ENCODE data around the gene RNF7.
"Not testable (repeated sequence)": the region's sequence is repeated elsewhere in the genome, so short reads cannot be mapped to it uniquely, and the experiment has no call there.

The RNF7 gene
- total RNA-seq = 43.5 to 50.8 reads per million in 2 donors

DNA sequence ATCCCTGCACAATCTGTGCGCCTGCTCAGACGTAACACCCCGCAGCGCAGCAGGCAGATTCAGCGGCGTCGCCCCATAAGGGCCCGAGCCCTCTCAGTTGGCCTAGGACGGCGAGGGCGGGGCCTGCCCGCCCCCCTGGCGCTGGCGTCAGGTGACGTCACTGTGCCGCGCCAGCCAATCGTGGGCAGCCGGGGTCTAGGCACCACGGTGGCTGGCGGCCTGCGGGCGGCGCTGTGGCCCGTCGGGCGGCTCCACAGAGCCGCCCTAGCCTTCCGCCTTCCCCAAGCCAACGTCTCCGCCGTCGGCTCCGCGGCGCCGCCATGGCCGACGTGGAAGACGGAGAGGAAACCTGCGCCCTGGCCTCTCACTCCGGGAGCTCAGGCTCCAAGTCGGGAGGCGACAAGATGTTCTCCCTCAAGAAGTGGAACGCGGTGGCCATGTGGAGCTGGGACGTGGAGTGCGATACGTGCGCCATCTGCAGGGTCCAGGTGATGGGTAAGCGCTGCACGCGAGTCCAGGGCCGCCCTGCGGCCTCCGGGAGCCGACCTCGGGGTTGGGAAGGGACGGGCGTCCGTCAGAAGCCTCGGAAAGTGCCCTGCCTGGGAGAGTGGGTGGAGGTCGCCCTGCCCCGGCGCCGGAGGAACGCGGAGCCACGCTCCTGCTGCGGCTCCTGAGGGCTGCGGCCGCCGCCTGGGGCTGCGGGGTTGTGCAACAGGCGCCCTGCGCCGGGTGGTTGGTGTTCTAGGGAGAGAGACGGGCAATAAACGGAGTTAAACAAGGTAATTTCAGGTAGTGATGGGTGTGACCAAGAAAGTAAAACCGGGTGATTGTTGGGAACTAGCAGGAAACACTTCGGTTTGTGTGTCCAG is at the start of gene RNF7:
Gene RNF7, plus strand, starts transcription at position 277 of the 869 bp plus-strand sequence. Its CDS starts 44 bp downstream, at position 321.
- DNase-seq = peak; percentile 94 to 98 (median 96)

DNA sequence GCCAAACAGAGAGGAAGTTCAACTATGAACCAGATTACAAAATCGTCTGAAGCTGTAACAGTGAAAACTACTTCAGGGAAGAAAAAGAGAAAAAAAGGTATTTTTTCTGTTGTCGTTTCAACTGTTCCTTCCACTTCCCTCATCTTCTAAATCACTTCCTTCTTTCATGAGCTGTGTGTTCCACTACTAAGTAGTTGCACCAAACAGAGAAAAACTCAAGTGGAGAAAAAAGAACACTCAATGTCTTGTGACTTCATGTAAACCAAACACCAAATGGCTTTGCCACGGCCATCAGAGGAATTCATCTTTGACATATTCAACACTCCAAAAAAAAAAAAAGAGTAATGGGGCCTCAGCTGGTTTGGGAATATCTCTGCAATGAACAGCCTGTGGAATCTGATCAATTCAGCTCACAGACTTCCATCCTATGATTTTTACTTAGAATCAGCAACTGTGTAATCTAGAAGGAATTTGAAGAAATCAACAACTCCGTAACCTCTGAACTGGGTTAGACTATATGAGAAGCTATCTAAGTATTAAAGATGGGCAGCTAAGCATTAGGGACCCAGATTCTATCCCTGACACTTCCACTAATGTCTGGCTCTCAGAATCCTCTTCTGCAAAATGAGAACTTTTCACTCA is 47.5 kb upstream of the RNF7 start:
- DNase-seq = no peak

DNA sequence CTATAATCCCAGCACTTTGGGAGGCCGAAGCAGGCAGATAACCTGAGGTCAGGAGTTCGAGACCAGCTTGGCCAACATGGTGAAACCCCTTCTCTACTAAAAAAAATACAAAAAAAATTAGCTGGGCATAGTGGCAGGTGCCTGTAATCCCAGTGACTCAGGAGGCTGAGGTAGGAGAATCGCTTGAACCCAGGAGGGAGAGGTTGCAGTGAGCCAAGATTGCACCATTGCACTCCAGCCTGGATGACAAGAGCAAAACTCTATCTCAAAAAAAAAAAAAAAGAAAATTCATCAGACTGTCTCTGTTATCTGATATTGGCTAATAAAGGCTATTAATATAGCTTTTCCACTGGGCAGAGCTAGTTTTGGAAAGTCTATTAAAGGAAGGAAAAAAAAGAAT is 46.6 kb upstream of the RNF7 start:
- DNase-seq = not testable (repeated sequence)

DNA sequence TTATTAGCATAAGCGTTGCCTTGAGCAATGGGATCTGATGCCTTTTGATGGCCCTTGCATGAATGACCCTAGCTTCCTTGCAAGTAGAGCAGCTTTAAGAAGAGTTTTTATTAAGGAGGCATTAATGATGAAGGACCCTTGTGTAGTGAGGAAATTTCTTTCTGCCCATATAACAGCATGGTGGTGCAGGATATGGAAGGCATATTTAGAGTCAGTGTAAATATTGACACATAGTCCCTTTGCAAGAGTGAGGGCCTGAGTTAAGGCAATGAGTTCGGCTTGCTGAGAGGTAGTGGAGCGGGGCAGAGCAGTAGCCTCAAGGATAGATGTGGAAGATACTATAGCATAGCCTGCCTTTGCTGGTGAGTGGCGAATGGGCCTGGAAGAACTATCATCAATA is 45.1 kb upstream of the RNF7 start:
- not testable (repeated sequence) for DNase-seq

DNA sequence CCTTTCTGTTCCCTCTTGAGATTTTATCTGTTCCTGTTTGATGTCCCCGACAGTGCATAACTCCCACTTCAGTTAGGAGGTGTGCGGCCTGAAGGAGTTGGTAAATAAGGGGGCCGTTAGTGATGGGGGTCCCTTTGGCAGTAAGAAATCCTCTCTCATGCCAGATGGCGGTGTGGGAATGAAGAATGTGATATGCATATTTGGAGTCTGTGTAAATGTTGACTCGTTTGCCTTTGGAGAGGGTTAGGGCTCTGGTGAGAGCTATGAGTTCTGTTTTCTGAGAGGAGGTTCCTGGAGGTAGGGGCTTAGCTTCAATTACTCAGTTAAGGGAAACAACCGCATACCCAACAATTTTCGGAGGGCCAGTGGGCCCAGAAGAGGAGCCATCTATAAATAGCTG is 38.8 kb upstream of the RNF7 start:
- DNase-seq = no peak

DNA sequence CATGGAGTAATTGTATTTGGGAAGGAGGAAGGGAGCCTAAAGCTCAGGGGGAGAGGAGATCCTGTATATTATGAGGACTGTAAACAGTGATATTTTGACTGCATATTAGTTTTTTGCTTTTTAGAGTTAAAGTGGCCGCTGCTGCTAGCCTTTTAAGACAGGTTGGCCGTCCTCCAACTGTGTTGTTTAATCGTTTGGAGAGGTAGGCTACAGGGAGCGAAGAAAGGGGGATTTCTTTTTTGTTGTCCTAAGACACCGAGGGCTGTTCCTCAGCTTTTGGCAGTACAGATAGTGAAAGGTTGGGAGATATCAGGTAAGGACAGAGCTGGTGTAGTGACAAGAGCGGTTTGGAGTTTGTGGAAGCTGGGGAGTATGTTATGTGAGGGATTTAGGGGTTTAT is 38.2 kb upstream of the RNF7 start:
- no peak for DNase-seq

DNA sequence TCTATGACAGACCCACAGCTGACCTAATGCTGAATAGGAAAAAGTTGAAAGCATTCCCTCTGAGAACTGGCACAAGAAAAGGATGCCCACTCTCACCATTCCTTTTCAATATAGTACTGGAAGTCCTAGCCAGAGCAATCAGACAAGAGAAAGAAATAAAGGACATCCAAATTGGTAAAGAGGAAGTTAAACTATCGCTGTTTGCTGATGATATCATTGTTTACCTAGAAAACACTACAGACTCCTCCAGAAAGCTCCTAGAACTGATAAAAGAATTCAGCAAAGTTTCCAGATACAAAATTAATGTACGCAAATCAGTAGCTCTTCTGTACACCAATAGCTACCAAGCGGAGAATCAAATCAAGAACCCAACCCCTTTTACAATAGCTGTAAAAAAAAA is 34.7 kb upstream of the RNF7 start:
- DNase-seq = not testable (repeated sequence)

DNA sequence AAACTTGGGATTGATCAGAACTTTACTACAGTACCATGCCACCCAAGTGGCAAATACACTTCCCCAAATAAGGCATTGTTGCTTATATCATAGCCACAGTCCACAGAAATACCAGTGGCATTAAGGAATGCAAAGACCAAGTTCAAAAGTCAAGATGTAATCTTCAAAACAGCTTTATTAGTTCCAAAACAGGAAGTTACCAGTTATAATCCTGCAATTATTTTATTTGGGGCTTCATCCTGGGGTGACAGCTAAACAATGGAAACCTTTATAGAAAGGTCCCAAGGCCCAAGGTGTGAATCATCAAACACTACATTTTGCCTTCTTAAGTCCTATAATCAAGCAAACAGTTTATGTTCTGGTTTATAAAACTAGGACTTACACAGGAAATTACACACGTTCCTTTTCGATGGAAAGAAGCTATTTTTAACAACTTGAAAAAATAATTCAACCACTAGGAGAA is 30.3 kb upstream of the RNF7 start:
- DNase-seq = no peak

DNA sequence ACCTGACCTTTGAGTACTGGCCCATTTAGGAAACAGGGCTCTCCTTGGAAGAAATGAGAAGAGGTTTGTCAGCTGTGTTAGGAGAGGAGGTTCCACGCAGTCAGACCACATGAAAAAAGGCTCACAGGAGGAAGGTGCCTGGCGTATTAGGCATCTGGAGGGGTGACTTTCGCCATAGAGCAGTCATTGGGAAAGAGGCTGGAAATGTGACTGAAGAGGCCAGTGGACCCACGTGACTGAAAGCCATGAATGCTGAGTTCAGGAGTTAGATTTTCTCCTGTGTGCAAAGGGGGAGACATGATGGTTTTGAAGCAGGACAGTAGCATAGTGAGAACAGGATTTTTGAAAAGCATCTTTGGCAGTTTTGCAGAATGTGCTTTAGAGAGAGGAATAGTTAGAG is 29.7 kb upstream of the RNF7 start:
- DNase-seq = no peak

DNA sequence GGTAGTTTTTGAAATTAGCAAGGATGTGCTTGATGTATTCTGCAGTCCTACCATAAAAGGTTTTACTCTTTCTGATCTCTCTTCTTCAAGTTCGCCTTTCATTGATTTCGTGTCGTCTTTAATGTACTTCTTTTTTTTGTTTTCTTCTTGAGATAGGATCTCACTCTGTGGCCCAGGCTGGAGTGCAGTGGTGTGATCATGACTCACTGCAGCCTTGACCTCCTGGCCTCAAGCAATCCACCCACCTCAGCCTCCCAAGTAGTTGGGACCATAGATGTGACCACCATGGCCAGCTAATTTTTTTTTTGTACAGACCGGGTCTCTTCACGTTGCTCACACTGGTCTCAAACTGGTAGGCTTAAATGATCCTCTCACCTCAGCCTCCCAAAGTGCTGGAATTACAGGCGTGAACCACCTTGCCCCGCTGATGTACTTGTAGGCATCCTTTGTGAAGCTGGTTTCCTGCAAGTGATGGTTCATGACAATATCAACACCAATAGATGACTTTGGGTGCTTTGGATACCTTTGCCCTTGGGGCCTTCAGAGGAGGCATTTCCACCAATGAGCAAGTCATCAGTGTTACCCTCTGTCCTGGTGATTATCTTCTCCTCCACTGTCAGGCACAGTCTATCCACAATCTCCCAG is 28.9 kb upstream of the RNF7 start:
- DNase-seq = no peak

DNA sequence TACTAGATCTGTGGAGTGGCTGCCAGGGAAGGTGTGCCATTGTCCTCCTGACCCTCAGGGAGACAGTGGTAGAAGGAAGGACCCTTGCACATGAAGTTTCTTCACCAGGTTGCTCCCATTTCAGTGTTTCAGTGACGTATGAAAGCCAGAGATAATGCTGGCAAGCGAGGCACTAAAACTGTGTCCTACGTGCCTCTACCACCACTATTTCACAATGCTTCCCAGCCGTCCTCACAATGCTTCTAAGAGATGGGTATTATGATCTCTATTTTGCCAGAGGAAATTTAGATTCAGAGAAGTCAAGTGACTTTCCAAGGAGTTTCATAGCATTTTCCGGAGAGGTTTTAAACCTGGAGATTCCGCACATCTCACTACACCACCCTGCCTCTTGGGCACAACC is 28.0 kb upstream of the RNF7 start:
- no peak for DNase-seq

DNA sequence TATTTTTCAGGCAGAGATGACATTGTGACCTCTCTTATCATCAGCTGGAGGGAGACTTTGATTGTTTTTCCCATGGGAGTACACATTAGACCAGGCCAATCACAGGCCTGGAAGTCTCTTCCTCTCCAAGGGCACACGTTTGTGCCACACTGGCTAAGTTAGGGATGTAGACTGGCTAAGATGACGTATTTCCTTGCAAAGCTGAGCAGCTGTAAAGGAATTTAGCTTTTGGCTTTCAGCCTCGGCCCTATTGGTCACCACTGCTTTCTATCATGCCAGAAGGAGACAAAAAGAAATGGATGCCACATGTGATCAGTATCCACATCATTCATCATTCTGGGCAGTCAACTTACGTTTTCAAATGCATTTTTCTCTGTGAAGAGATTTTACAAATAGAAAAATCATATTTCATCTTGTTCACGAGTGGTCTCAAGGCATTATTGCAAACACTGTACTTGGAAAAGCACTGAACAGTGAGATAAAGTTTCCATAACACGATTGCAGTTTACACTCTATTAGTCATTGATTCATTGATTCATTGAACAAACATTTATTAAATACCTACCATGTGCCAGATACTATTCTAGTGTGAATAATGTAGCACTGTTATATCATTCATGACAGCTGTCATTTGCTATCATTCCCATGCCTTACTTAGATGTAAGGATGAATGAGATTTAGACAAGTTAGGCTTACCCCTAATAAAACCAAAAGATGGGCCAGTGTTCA is 27.0 kb upstream of the RNF7 start:
- no peak for DNase-seq

DNA sequence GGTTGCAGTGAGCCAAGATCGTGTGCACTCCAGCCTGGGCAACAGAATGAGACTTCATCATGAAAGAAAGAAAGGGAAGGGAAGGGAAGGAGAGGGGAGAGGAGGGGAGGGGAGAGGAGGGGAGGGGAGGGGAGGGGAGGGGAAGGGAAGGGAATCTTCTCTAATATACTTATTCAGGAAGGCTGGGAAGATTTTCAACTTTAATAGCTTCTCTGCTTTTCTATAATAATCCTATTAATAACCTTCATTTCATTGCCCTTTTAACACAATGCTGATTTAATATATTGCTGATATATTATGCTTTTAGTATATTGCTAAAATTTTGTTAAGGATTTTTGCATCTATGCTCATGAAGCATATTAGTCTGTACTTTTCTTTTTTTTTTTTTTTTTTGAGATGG is 23.4 kb upstream of the RNF7 start:
- no peak for DNase-seq

DNA sequence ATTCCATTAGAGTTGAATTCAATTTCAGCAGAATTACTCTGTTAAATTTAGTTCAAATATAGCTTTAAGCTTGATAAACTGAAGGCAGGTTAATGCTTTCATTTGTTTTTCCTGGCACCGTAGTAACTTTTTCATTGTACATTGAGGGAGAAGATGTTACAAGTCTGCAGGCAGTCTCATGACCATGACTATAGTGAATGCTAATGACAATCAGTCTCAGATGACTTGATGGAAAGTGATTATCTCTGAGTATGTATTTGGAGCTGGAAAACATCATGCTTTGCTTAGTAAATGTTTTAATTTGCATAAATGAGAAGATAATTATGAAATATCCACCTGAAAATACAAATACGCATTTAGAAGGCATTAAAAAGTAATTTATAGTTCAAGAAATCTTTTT is 16.0 kb upstream of the RNF7 start:
- no peak for DNase-seq

DNA sequence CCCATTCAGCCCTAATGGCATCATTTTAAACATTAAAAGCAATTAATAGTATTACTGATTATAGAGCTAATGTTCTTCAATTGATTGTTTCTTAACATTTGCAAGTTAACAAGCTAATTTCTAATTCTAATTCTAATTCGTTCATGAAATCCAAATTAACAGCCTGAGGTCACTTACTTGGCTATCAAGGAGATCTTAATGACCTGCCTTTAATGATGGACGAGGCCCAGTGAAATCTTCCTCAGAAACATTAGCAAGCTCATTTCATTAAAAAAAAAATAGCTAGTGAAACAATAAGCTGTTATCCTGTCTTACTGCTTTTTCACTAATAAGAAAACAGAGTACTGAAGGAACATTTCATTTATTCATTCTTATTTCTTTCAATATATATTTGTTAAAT is 15.4 kb upstream of the RNF7 start:
- DNase-seq = no peak

DNA sequence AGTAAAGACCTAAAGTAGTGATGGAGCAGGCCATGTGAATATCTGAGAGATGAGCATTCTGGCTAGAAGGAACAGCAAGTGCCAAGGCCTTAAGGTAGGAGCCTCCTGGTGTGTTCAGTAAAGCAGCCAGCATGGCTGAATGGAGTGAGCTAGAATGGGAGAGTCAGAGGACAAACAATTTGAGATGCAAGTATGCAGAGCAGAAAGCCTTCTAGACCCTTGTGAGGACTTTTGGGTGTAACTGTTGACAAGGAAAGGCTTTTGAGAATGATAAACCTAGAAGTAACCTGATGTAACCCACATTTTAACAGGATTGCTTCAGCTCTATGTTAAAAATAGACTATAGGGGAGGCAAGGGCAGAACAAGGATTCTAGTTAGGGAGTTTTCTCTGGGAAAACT is 14.8 kb upstream of the RNF7 start:
- no peak for DNase-seq

DNA sequence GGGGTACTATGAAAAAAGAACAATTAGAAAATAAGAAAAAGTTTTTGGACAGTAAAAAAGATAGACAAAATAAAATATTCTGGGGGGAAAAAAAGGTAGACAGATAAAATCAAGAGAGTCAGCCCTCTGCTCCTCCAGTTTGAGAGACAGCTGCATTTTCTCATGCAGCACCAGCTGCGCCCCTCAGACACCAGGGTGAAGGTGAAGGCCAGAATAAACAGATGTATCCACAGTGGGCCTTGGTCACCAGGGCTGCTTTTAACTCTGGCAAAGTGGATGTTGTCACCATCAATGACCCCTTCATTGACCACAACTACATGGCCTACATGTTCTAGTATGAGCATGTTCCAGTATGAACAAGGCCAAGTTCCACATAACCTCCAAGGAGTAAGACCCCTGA is 13.9 kb upstream of the RNF7 start:
- no peak for DNase-seq

DNA sequence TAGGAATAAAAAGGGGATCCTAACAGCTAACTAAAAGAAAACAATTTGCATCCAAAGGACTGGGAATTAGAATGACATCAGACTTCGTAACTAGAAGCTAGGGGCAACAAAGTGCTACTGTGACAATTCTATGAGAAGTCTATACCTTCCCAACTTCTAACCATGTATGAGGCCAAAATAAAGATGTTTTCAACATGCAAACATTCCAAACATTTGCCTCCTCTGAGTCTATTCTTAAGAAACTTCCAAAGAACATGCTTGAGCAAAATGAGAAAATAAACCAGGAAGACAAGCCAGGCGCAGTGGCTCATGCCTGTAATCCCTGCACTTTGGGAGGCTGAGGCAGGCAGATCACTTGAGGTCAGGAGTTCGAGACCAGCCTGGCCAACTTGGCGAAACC is 13.1 kb upstream of the RNF7 start:
- DNase-seq = no peak

DNA sequence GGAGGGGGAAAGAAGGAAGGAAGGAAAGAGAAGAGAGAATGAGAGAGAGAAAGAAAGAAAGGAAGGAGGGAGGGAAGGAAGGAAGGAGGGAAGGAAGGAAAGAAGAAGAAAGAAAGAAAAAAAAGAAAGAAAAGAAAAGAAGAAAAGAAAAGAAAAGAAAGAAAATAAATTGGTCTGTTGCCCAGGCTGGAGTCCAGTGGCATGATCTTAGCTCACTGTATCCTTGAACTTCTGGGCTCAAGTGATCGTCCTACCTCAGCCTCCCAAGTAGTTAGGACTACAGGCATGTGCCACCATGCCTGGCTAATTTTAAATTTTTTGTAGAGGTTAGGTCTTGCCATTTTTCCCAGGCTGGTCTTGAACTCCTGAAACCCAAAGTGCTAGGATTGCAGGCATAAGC is 11.6 kb upstream of the RNF7 start:
- DNase-seq = no peak

DNA sequence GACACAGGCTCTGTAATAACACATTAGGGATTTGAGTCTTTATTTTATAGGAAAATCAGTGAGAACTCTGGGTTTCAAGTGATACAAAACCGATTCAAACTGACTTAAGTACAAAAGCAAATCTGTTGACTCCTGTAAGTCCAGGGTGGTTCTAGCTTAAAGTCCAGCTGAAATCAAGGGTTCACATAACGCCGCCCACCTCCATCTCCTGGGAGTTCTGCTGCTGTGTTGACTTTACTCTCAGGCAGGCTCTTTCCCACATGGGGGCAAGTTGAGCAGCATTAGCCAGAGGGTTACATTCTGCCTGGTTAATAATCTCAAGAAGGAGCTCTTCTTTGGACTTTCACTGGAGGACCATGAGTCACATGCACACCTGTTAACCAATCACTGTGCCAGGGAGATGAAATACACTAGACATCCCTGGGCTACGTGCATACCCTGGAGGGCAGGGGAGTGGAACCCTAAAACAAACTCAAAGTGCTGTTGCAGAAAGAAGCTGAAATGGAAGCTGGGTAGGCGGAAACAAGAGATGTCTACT is 9.7 kb upstream of the RNF7 start:
- DNase-seq = no peak

DNA sequence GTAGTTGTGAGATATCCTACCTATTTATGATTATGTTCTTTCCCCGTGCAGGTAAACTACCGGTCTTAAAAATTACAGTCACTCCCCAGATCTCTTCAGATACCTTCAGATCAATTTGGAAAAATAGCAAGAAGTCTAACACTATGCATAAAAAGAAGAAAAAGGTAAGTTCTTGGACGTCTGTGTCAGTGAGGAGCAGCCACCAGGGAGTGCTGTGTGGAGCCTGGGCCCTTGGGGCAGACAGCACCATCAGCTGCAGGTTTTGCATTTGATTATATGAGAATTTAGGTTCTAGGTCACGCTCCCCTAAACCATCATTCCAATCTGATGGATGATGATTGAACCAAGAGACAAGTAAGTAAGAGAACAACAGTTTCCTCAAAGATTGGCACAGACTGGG is 8.9 kb upstream of the RNF7 start:
- peak in 1 of 5 experiments; percentile 25 for DNase-seq

DNA sequence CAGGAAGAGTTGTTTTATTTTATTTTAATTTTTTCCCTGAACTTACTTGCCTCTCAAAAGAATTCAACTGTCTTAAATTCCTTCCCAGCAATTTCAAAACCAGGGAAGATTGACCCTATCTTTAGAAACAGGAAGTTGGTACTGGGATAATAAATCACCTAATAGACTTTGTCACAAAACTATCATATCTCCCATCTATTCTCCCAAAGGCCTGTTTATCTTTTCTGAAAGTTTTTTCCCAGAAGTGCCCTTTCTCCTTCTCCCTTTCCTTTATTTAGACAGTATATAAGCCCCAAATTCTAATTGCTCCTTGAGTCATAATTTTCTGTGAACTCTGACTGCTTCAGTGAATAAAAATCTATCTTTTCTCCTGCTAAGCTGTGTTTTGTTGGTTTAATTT is 2.9 kb upstream of the RNF7 start:
- DNase-seq = no peak

All from T-helper 2 cell (primary cell).